Esophagus squamous epithelium (tissue), 4 donors: ENCODE results near the gene BHLHE23.

Experiments
- POLR2A ChIP-seq, 4 donors: fragments of 450-650 bp; IDR thresholded peaks; one replicate each; pipeline ENCODE4 v1.6.1; 2017; ENCODE audit warnings: antibody characterized with exemption in 4 of 4, mild to moderate bottlenecking in 4 of 4, moderate library complexity in 3 of 4
- TF ChIP-seq, protein P1 (sequence below), 6 experiments: fragments of 450-650 bp in 4 of 6; fragments of 200-600 bp in 2 of 6; sonication (generic) in 2 of 6; IDR thresholded peaks; one replicate each; pipeline ENCODE4 v1.5.1; 2016 to 2019; ENCODE audit warnings: antibody characterized with exemption in 6 of 6, mild to moderate bottlenecking in 4 of 6, moderate library complexity in 4 of 6

DNA sequence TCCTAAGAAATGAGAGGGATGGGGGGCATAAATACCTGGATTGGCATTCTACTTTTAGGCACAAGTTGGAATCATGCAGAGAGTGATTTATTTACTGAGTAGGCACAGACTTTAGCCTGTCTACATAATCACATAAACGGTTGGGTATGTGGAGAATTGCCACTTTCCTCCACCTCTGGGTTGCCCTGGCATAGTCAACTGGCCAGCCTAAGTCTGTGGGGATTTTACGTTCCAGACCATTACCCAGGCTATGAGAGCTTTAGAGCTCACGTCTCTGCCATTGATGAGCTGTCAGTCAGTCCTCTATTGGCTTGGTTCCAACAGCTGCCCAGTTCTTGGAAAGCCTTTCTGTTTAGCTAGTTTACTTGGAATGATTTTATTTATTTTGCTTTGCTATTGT is 5.0 kb upstream of the BHLHE23 start:
- TF ChIP-seq, protein P1, sequence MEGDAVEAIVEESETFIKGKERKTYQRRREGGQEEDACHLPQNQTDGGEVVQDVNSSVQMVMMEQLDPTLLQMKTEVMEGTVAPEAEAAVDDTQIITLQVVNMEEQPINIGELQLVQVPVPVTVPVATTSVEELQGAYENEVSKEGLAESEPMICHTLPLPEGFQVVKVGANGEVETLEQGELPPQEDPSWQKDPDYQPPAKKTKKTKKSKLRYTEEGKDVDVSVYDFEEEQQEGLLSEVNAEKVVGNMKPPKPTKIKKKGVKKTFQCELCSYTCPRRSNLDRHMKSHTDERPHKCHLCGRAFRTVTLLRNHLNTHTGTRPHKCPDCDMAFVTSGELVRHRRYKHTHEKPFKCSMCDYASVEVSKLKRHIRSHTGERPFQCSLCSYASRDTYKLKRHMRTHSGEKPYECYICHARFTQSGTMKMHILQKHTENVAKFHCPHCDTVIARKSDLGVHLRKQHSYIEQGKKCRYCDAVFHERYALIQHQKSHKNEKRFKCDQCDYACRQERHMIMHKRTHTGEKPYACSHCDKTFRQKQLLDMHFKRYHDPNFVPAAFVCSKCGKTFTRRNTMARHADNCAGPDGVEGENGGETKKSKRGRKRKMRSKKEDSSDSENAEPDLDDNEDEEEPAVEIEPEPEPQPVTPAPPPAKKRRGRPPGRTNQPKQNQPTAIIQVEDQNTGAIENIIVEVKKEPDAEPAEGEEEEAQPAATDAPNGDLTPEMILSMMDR (IDR thresholded peaks at IDR 0.05), result no peak
- TF ChIP-seq POLR2A (IDR thresholded peaks at IDR 0.05), result no peak
